Activated T-cell treated with anti-CD3 and anti-CD28 coated beads, Interleukin-2, amount 50 U/mL, for 24 hours (primary cell): Measurements from ENCODE around the gene OR4M1.
"Not testable (repeated sequence)": the region's sequence is repeated elsewhere in the genome, so short reads cannot be mapped to it uniquely, and the experiment has no call there.

Experiments
- DNase-seq: peaks from one replicate; pipeline ENCODE4 v3.0.0-alpha.2; 2020
- H3K27ac Mint-ChIP-seq: 2 replicates; pipeline ENCODE4 v1.8.0; 2020; ENCODE audit warnings: mild to moderate bottlenecking, mixed read lengths
- H3K27me3 Mint-ChIP-seq: 2 replicates; pipeline ENCODE4 v1.8.0; 2020; ENCODE audit warnings: mixed read lengths
- H3K36me3 Mint-ChIP-seq: 2 replicates; pipeline ENCODE4 v1.8.0; 2020; ENCODE audit warnings: low read depth, mixed read lengths
- H3K4me1 Mint-ChIP-seq: 2 replicates; pipeline ENCODE4 v1.8.0; 2020; ENCODE audit warnings: low read depth, mixed read lengths
- H3K4me3 Mint-ChIP-seq: 2 replicates; pipeline ENCODE4 v1.8.0; 2020; ENCODE audit warnings: mild to moderate bottlenecking, moderate library complexity, mixed read lengths
- H3K9me3 Mint-ChIP-seq: 2 replicates; pipeline ENCODE4 v1.8.0; 2020; ENCODE audit warnings: mixed read lengths

The OR4M1 gene

DNA sequence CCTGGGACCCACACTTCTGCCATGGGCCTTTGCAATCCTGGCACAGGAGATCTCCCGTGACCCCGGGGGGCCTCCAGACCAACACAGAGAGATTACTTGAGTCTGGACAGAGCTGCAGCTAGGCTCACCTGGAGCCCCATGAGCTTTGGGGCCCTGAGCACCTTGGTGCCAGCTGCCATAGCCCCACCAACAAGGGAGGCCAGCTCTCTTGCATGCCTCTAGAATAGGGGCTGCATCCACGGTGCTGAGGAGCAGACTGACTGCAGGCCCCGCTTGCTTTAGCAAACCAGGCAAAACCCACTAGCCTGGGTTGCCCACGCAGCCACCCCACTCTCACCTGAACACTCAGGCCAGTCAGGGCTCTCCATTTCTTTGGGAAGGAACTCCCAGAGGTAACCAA, 26.6 kb downstream of the OR4M1 start:
- Mint-ChIP-seq H3K9me3 (peaks cover 6% of the 10 kb centered on the region), H3K27me3 (no peaks in the 10 kb centered on the region), H3K27ac (no peak overlapping the region), H3K36me3 (no peaks in the 10 kb centered on the region), H3K4me3 (no peak overlapping the region), H3K4me1 (no peaks in the 10 kb centered on the region)
- no peak for DNase-seq

GRCh38 chr14:19800282-19801117, 27.2 kb downstream of the OR4M1 start:
- H3K27ac Mint-ChIP-seq, result no peak overlapping the region
- H3K9me3 Mint-ChIP-seq, result peaks cover 6% of the 10 kb centered on the region
- H3K36me3 Mint-ChIP-seq, result no peaks in the 10 kb centered on the region
- H3K4me1 Mint-ChIP-seq, result no peaks in the 10 kb centered on the region
- H3K4me3 Mint-ChIP-seq, result no peak overlapping the region
- no peaks in the 10 kb centered on the region for H3K27me3 Mint-ChIP-seq
- no peak for DNase-seq

DNA sequence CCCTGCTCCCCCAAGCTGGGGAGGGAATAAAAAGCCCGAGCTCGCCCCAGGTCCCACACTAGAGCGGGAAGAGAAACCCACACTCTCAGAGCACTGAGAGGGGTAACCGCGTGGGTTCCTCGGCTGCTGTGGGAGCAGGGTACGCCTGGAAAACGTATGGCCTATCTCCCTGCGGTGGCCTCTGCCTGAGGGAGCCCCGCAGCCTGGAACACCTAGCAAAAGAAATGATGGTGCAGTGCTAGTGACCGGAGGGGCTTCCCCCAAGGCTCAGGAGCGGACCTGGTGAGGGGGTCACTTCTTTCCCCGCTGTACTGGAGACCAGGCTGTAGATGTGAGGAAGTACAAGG, 27.8 kb downstream of the OR4M1 start:
- no peak for DNase-seq

GRCh38 chr14:19803470-19803869, 30.2 kb downstream of the OR4M1 start, which contains the start of gene OR4N2:
TSS of gene OR4N2 (plus strand) at chr14:19803770. CDS start at chr14:19827449, 23,679 bp downstream.
- H3K4me3 Mint-ChIP-seq, H3K27me3 Mint-ChIP-seq, H3K4me1 Mint-ChIP-seq, H3K9me3 Mint-ChIP-seq, DNase-seq, H3K36me3 Mint-ChIP-seq, H3K27ac Mint-ChIP-seq: not testable (repeated sequence)

More for the DNA sequence above, 27.8 kb downstream of the OR4M1 start:
- Mint-ChIP-seq H3K4me3 (no peak overlapping the region), H3K36me3 (no peaks in the 10 kb centered on the region), H3K4me1 (no peaks in the 10 kb centered on the region), H3K27ac (no peak overlapping the region), H3K27me3 (no peaks in the 10 kb centered on the region), H3K9me3 (peaks cover 6% of the 10 kb centered on the region)

GRCh38 chr14:19813171-19813920, 40.0 kb downstream of the OR4M1 start:
- not testable (repeated sequence) for DNase-seq, H3K9me3 Mint-ChIP-seq, H3K36me3 Mint-ChIP-seq, H3K4me3 Mint-ChIP-seq, H3K27ac Mint-ChIP-seq, H3K4me1 Mint-ChIP-seq, H3K27me3 Mint-ChIP-seq

DNA sequence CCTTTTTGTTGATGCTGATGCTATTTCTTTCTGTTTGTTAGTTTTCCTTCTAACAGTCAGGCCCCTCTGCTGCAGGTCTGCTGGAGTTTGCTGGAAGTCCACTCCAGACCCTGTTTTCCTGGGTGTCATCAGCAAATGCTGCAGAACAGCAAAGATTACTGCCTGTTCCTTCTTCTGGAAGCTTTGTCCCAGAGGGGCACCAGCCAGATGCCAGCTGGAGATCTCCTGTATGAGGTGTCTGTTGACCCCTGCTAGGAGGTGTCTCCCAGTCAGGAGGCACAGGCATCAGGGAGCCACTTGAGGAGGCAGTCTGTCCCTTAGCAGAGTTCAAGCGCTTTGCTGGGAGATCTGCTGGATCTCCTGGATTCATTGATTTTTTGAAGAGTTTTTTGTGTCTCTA, 46.6 kb downstream of the OR4M1 start:
- not testable (repeated sequence) for H3K27ac Mint-ChIP-seq, H3K27me3 Mint-ChIP-seq, H3K4me3 Mint-ChIP-seq, DNase-seq, H3K4me1 Mint-ChIP-seq, H3K9me3 Mint-ChIP-seq, H3K36me3 Mint-ChIP-seq

- not testable (repeated sequence) for H3K4me3 Mint-ChIP-seq, H3K27ac Mint-ChIP-seq, DNase-seq, H3K9me3 Mint-ChIP-seq, H3K4me1 Mint-ChIP-seq, H3K36me3 Mint-ChIP-seq, H3K27me3 Mint-ChIP-seq
Observed at GRCh38 chr14:19821016-19821415, 47.7 kb downstream of the OR4M1 start.

DNA sequence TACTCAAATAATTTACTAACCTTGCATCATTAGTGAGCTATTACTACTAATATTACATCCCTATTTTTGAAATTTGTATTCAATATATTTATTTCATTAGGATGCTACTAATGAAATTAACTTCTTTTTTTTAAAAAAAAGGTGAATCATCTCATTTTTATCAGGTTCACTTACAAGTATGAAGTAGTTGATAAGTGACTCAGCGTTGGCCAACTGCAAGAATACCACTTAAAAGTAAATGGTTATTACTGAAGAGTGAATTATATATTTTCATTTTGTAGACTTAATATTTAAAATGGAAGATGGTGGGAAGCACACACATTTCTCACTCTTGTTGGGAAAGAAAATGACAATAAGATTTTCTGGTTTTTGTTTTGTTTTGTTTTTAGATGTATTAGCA, 49.9 kb downstream of the OR4M1 start:
- no peaks in the 10 kb centered on the region for H3K4me1 Mint-ChIP-seq
- peaks cover 9% of the 10 kb centered on the region for H3K9me3 Mint-ChIP-seq
- H3K36me3 Mint-ChIP-seq, result no peaks in the 10 kb centered on the region
- peaks cover 2% of the 10 kb centered on the region for H3K27me3 Mint-ChIP-seq
- no peak overlapping the region for H3K4me3 Mint-ChIP-seq
- no peak for DNase-seq
- no peak overlapping the region for H3K27ac Mint-ChIP-seq

- H3K27ac Mint-ChIP-seq, result no peak overlapping the region
- H3K27me3 Mint-ChIP-seq, result peaks cover 2% of the 10 kb centered on the region
- no peak for DNase-seq
- no peaks in the 10 kb centered on the region for H3K36me3 Mint-ChIP-seq
- H3K4me3 Mint-ChIP-seq, result no peak overlapping the region
- H3K9me3 Mint-ChIP-seq, result peaks cover 7% of the 10 kb centered on the region
- no peaks in the 10 kb centered on the region for H3K4me1 Mint-ChIP-seq
Observed at GRCh38 chr14:19823765-19824164, 50.5 kb downstream of the OR4M1 start.

GRCh38 chr14:19827626-19828244, 54.4 kb downstream of the OR4M1 start:
- not testable (repeated sequence) for DNase-seq, H3K27ac Mint-ChIP-seq, H3K9me3 Mint-ChIP-seq, H3K4me1 Mint-ChIP-seq, H3K4me3 Mint-ChIP-seq, H3K27me3 Mint-ChIP-seq, H3K36me3 Mint-ChIP-seq

DNA sequence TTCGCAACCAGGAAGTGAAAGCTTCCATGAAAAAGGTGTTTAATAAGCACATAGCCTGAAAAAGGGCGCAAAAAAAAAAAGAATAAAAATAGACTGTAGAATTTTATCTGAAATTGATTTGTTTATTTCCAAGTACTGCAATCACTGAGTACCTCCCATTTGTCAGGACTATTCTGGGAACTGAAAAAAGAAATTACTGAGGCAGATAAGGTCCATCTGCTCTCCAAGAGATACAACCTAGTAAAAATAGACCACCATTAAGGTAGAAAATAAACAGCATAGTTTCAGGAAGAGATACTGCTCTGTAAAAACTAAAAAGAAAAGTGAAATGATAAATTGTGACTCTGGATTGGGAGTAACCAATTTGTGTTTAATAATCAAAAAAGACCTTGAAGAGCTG, 55.0 kb downstream of the OR4M1 start:
- Mint-ChIP-seq H3K4me3 (no peak overlapping the region), H3K27ac (no peak overlapping the region), H3K36me3 (no peaks in the 10 kb centered on the region), H3K27me3 (no peaks in the 10 kb centered on the region), H3K9me3 (peaks cover 2% of the 10 kb centered on the region), H3K4me1 (no peaks in the 10 kb centered on the region)
- DNase-seq, result no peak
